K562 (cell line): ENCODE data around the gene AHI1. TPM values are rescaled to one million over a fixed set of nuclear protein-coding genes. Genes with fewer than 3 reads are reported as not detected.

Source experiments
- BRD4 ChIP-seq: fragments of 200-600 bp; sonication (generic); IDR thresholded peaks from 2 replicates; pipeline ENCODE4 v1.6.1; 2017; ENCODE audit warnings: inconsistent platforms
- ELF1 ChIP-seq: fragments of 200-800 bp; sonication (Bioruptor generic); IDR thresholded peaks from 2 replicates; pipeline ENCODE4 v1.6.1; 2016; ENCODE audit warnings: missing genetic modification characterization, missing compliant biosample characterization
- ZNF282 ChIP-seq: sonication (generic); formaldehyde crosslinking; IDR thresholded peaks from 2 replicates; pipeline ENCODE4 v1.8.1; 2023; ENCODE audit warnings: missing genetic modification reagents
- ZNF77 ChIP-seq: fragments of 250-450 bp; sonication (Bioruptor Pico); IDR thresholded peaks from 2 replicates; pipeline ENCODE4 v1.5.0; 2020
- polyA plus RNA-seq, 8 experiments: library from polyadenylated mRNA; depleted of rRNA in 4 of 8; stranded (reverse) in 5 of 8; unstranded in 3 of 8; fragments of >200 nt; fragmentation: Nextera tagmentation in 2 of 8; fragmentation: Illumina TruSeq in 1 of 8; extraction: Ambion mirVana in 2 of 8; extraction: Trizol in 1 of 8; gene quantifications; 2 replicates each; pipeline versions ENCODE4 v1.2.1 to v1.2.3, GENCODE V29; 2011 to 2014; ENCODE audit warnings: inconsistent platforms in 1 of 8, missing spikeins in 1 of 8
- total RNA-seq, 7 experiments: library from RNA; depleted of rRNA in 6 of 7; stranded (reverse); fragments of >200 nt in 6 of 7; fragmentation: Illumina TruSeq in 2 of 7; extraction: Trizol in 2 of 7; gene quantifications; 2 replicates each; pipeline versions ENCODE4 v1.2.1 to v1.2.3, GENCODE V29; 2011 to 2021; ENCODE audit warnings: low replicate concordance in 1 of 7
- TF ChIP-seq, protein P1 (sequence below), 2 experiments: fragments of 450-650 bp; IDR thresholded peaks; 2 replicates each; pipeline ENCODE4 v1.6.1; 2016; ENCODE audit warnings: mild to moderate bottlenecking in 2 of 2, borderline replicate concordance in 1 of 2, low read depth in 1 of 2, moderate library complexity in 1 of 2
- TF ChIP-seq, protein P2 (sequence below): sonication (generic); formaldehyde crosslinking; IDR thresholded peaks from 2 replicates; pipeline ENCODE4 v1.8.0; 2023; ENCODE audit warnings: mild to moderate bottlenecking, missing genetic modification reagents
- TF ChIP-seq, protein P3 (sequence below): fragments of 450-650 bp; IDR thresholded peaks from 2 replicates; pipeline ENCODE4 v1.6.1; 2017; ENCODE audit warnings: mild to moderate bottlenecking, moderate library complexity
- TF ChIP-seq, protein P4 (sequence below): fragments of 250-450 bp; sonication (Bioruptor Pico); IDR thresholded peaks from 2 replicates; pipeline ENCODE4 v1.8.0; 2022; ENCODE audit warnings: inconsistent platforms, mild to moderate bottlenecking, moderate library complexity, borderline replicate concordance

Gene AHI1
- total and polyA plus RNA-seq, 9 of the 15 experiments (the other 6 are each of a cell fraction or from before 2014, with no cell fraction given) = 24.7 to 54.9 (median 32.2) TPM

DNA sequence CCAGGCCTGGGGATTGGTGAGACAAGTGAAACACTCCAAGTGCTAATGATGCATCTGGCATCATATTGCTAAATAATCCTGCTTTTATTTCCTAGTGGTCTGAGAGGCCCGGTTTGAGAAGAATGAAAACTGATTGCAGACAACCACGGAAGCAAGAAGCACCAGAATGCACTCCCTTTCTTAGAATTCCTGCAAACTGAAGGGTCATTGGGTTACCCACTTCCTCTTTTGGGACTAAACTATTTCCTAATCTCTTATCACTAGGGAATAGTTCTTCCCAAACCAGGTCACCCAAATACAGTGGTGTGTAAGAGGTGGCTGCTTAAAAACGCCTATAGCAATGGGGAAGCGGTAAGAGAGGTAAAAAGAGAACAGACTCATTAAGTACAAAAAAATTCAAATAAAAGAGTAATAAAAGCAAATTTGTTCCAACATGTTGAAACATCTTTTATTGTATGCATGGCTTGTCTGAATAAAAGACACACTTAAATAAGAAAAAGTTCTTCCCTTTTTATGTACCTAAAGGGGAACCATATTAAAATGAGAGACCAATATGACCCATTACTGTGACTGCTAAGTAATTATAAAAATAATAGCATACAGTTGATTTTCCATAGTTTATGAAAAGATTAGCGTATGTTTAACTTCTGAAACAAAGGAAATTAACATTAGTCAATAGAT, 190.7 kb downstream of the AHI1 start (continued):
- TF ChIP-seq, protein P1, sequence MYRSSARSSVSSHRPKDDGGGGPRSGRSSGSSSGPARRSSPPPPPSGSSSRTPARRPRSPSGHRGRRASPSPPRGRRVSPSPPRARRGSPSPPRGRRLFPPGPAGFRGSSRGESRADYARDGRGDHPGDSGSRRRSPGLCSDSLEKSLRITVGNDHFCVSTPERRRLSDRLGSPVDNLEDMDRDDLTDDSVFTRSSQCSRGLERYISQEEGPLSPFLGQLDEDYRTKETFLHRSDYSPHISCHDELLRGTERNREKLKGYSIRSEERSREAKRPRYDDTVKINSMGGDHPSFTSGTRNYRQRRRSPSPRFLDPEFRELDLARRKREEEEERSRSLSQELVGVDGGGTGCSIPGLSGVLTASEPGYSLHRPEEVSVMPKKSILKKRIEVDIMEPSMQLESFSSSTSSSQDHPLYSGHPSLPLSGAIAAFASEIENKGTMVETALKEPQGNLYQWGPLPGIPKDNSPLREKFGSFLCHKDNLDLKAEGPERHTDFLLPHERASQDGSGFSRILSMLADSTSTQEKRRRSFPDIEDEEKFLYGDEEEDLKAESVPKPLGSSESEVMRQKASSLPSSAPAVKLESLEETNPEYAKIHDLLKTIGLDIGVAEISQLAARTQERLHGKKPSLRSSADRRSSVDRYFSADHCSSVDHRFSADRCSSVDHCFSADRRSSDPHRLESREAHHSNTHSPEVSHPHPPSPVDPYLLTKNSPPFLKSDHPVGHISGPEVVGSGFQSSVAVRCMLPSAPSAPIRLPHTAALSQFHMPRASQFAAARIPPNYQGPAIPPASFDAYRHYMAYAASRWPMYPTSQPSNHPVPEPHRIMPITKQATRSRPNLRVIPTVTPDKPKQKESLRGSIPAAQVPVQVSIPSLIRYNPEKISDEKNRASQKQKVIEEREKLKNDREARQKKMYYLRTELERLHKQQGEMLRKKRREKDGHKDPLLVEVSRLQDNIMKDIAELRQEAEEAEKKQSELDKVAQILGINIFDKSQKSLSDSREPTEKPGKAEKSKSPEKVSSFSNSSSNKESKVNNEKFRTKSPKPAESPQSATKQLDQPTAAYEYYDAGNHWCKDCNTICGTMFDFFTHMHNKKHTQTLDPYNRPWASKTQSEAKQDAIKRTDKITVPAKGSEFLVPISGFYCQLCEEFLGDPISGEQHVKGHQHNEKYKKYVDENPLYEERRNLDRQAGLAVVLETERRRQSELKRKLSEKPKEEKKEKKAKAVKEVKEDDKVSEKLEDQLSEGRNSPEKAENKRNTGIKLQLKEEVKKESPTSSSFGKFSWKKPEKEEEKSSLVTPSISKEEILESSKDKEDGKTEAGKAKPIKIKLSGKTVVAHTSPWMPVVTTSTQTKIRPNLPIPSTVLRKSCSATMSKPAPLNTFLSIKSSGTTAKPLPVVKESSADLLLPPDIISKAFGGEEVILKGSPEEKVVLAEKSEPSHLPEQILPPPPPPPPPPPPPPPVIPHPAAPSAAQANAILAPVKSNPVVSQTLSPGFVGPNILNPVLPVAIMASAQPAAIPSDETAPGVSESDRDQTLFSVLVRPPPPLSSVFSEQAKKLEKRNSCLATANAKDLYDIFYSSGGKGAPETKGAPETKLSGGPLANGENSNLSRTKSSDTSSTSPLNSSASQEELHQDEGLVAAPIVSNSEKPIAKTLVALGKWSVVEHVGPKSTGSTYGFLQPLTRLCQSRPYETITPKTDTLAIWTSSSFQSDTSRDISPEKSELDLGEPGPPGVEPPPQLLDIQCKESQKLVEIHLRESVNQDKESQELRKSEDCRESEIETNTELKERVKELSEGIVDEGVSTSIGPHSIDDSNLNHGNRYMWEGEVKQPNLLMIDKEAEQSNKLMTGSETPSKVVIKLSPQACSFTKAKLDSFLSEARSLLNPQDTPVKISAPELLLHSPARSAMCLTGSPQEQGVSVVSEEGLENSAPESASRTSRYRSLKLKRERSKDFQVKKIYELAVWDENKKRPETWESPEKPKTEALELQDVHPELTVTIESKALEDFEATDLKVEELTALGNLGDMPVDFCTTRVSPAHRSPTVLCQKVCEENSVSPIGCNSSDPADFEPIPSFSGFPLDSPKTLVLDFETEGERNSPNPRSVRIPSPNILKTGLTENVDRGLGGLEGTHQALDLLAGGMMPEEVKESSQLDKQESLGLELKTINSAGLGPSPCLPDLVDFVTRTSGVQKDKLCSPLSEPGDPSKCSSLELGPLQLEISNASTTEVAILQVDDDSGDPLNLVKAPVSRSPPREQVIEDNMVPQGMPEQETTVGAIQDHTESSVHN (IDR thresholded peaks at IDR 0.05; ENCODE audit: borderline replicate concordance in 1 of 2, low read depth in 1 of 2) = peak in 1 of 2 experiments; percentile 43; a peak in 1 of 4 replicates
- TF ChIP-seq, protein P2, sequence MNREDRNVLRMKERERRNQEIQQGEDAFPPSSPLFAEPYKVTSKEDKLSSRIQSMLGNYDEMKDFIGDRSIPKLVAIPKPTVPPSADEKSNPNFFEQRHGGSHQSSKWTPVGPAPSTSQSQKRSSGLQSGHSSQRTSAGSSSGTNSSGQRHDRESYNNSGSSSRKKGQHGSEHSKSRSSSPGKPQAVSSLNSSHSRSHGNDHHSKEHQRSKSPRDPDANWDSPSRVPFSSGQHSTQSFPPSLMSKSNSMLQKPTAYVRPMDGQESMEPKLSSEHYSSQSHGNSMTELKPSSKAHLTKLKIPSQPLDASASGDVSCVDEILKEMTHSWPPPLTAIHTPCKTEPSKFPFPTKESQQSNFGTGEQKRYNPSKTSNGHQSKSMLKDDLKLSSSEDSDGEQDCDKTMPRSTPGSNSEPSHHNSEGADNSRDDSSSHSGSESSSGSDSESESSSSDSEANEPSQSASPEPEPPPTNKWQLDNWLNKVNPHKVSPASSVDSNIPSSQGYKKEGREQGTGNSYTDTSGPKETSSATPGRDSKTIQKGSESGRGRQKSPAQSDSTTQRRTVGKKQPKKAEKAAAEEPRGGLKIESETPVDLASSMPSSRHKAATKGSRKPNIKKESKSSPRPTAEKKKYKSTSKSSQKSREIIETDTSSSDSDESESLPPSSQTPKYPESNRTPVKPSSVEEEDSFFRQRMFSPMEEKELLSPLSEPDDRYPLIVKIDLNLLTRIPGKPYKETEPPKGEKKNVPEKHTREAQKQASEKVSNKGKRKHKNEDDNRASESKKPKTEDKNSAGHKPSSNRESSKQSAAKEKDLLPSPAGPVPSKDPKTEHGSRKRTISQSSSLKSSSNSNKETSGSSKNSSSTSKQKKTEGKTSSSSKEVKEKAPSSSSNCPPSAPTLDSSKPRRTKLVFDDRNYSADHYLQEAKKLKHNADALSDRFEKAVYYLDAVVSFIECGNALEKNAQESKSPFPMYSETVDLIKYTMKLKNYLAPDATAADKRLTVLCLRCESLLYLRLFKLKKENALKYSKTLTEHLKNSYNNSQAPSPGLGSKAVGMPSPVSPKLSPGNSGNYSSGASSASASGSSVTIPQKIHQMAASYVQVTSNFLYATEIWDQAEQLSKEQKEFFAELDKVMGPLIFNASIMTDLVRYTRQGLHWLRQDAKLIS = no peak
- peak; percentile 52; the same call in 1 of the 2 replicates for TF ChIP-seq ELF1 (tag)
- TF ChIP-seq ZNF77 = no peak
- TF ChIP-seq ZNF282 (CRISPR knock-in tag) = no peak
- TF ChIP-seq BRD4 = no peak
- TF ChIP-seq, protein P3, sequence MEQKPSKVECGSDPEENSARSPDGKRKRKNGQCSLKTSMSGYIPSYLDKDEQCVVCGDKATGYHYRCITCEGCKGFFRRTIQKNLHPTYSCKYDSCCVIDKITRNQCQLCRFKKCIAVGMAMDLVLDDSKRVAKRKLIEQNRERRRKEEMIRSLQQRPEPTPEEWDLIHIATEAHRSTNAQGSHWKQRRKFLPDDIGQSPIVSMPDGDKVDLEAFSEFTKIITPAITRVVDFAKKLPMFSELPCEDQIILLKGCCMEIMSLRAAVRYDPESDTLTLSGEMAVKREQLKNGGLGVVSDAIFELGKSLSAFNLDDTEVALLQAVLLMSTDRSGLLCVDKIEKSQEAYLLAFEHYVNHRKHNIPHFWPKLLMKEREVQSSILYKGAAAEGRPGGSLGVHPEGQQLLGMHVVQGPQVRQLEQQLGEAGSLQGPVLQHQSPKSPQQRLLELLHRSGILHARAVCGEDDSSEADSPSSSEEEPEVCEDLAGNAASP = no peak
- TF ChIP-seq, protein P4, sequence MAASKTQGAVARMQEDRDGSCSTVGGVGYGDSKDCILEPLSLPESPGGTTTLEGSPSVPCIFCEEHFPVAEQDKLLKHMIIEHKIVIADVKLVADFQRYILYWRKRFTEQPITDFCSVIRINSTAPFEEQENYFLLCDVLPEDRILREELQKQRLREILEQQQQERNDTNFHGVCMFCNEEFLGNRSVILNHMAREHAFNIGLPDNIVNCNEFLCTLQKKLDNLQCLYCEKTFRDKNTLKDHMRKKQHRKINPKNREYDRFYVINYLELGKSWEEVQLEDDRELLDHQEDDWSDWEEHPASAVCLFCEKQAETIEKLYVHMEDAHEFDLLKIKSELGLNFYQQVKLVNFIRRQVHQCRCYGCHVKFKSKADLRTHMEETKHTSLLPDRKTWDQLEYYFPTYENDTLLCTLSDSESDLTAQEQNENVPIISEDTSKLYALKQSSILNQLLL (CRISPR knock-in tag) = no peak
